CD14-positive monocyte (primary cell): ENCODE measurements around the gene CHRNA3. TPM values are rescaled to one million over a fixed set of nuclear protein-coding genes. Genes with fewer than 3 reads are reported as not detected.
A peak's percentile ranks its signal among the peaks of the same experiment; 100 is the strongest.
"Not testable (repeated sequence)": the region's sequence is repeated elsewhere in the genome, so short reads cannot be mapped to it uniquely, and the experiment has no call there.

Source experiments
- DNase-seq, 3 donors: peaks; one replicate each; pipeline ENCODE4 v3.0.0-alpha.2; 2011 to 2022
- H2AFZ ChIP-seq: 2 replicates; pipeline ENCODE4 v1.6.0; 2012; ENCODE audit warnings: mild to moderate bottlenecking, low read depth, low read length, inconsistent platforms; ENCODE audit not compliant: insufficient read depth, poor library complexity, severe bottlenecking
- H3K27ac ChIP-seq, 2 donors: 1 replicate in 1 of 2; 2 replicates in 1 of 2; pipeline ENCODE4 v1.5.1; 2012 to 2013; ENCODE audit warnings: low read length in 2 of 2, control low read depth in 1 of 2, inconsistent platforms in 1 of 2, low read depth in 1 of 2, mild to moderate bottlenecking in 1 of 2
- H3K27me3 ChIP-seq, 2 donors: one replicate each; pipeline versions ENCODE4 v1.6.0 to v1.6.1; 2011 to 2013; ENCODE audit warnings: low read length in 2 of 2; ENCODE audit not compliant: control insufficient read depth in 2 of 2, insufficient read depth in 2 of 2
- H3K36me3 ChIP-seq, 2 donors: replicated peaks in 1 of 2; 1 replicate in 1 of 2; 2 replicates in 1 of 2; pipeline versions ENCODE4 v1.5.1 to v1.6.1; 2012 to 2013; ENCODE audit warnings: low read length in 2 of 2, control low read depth in 1 of 2, inconsistent platforms in 1 of 2, mild to moderate bottlenecking in 1 of 2; ENCODE audit not compliant: insufficient read depth in 2 of 2, control insufficient read depth in 1 of 2
- H3K4me1 ChIP-seq, 2 donors: 1 replicate in 1 of 2; 2 replicates in 1 of 2; pipeline versions ENCODE4 v1.5.1 to v1.6.1; 2012 to 2013; ENCODE audit warnings: low read length in 2 of 2, control low read depth in 1 of 2, inconsistent platforms in 1 of 2, mild to moderate bottlenecking in 1 of 2, moderate library complexity in 1 of 2; ENCODE audit not compliant: insufficient read depth in 2 of 2, control insufficient read depth in 1 of 2
- H3K4me2 ChIP-seq: replicated peaks from 2 replicates; pipeline ENCODE3; 2012; ENCODE audit warnings: low read length, moderate library complexity, mild to moderate bottlenecking; ENCODE audit not compliant: poor library complexity, severe bottlenecking; ENCODE audit errors: extremely low read depth
- H3K4me3 ChIP-seq, 3 experiments: fragments of 200-600 bp in 1 of 3; sonication (generic) in 1 of 3; replicated peaks in 1 of 3; 1 replicate in 2 of 3; 2 replicates in 1 of 3; pipeline ENCODE4 v1.5.1; 2011 to 2013; ENCODE audit warnings: low read length in 3 of 3, mild to moderate bottlenecking in 3 of 3, control low read depth in 2 of 3, low read depth in 2 of 3, inconsistent platforms in 1 of 3, moderate library complexity in 1 of 3
- H3K79me2 ChIP-seq: 2 replicates; pipeline ENCODE4 v1.6.0; 2012; ENCODE audit warnings: mild to moderate bottlenecking, control low read depth, inconsistent platforms, low read length, moderate library complexity; ENCODE audit not compliant: insufficient read depth
- H3K9ac ChIP-seq: 2 replicates; pipeline ENCODE4 v1.6.0; 2017; ENCODE audit warnings: low read length, mild to moderate bottlenecking; ENCODE audit not compliant: insufficient read depth, poor library complexity, severe bottlenecking
- H3K9me3 ChIP-seq, 2 donors: replicated peaks in 1 of 2; 1 replicate in 1 of 2; 2 replicates in 1 of 2; pipeline versions ENCODE4 v1.5.1 to v1.6.1; 2012 to 2013; ENCODE audit warnings: low read length in 2 of 2, control low read depth in 1 of 2; ENCODE audit not compliant: control insufficient read depth in 1 of 2, insufficient read depth in 1 of 2
- H4K20me1 ChIP-seq: 2 replicates; pipeline ENCODE4 v1.6.0; 2012; ENCODE audit warnings: mild to moderate bottlenecking, low read length, control low read depth, moderate library complexity; ENCODE audit not compliant: insufficient read depth
- H3K27ac Mint-ChIP-seq, 7 donors: one replicate each; pipeline ENCODE4 v1.8.0; 2020; ENCODE audit warnings: mild to moderate bottlenecking in 7 of 7, mixed read lengths in 7 of 7, moderate library complexity in 6 of 7, inconsistent platforms in 2 of 7
- H3K27me3 Mint-ChIP-seq, 3 donors: one replicate each; pipeline ENCODE4 v1.8.0; 2021 to 2022; ENCODE audit warnings: low read depth in 3 of 3, mild to moderate bottlenecking in 3 of 3, mixed read lengths in 3 of 3, moderate library complexity in 3 of 3, inconsistent platforms in 1 of 3
- H3K36me3 Mint-ChIP-seq, 2 donors: one replicate each; pipeline ENCODE4 v1.8.0; 2020; ENCODE audit warnings: mixed read lengths in 2 of 2, inconsistent platforms in 1 of 2, mild to moderate bottlenecking in 1 of 2
- H3K4me1 Mint-ChIP-seq: one replicate; pipeline ENCODE4 v1.8.0; 2020; ENCODE audit warnings: mild to moderate bottlenecking, mixed read lengths
- H3K4me3 Mint-ChIP-seq, 2 donors: one replicate each; pipeline ENCODE4 v1.8.0; 2020; ENCODE audit warnings: mild to moderate bottlenecking in 2 of 2, mixed read lengths in 2 of 2, moderate library complexity in 1 of 2
- H3K9me3 Mint-ChIP-seq, 7 donors: one replicate each; pipeline ENCODE4 v1.8.0; 2020 to 2022; ENCODE audit warnings: mixed read lengths in 7 of 7, mild to moderate bottlenecking in 6 of 7, moderate library complexity in 6 of 7, inconsistent platforms in 2 of 7
- WGBS: methylation state at CpG from one replicate; pipeline ENCODE4 v1.1.5; 2013; ENCODE audit warnings: missing lambda C conversion rate; ENCODE audit not compliant: insufficient coverage; 5-methylcytosine and 5-hydroxymethylcytosine counted together
- intact Hi-C, 2 donors: fragments of 100-400 bp; cut with micrococcal nuclease; formaldehyde crosslinking; loops; one replicate each; pipeline versions ENCODE4 v1.15.0 to v1.15.1; 2023
- polyA plus RNA-seq, 3 donors: library from polyadenylated mRNA; depleted of rRNA in 1 of 3; unstranded in 2 of 3; stranded (reverse) in 1 of 3; fragments of 300-500 nt in 2 of 3; fragments of >200 nt in 1 of 3; fragmentation: Illumina TruSeq in 2 of 3; gene quantifications; 1 replicate in 2 of 3; 2 replicates in 1 of 3; pipeline ENCODE4 v1.2.3, GENCODE V29; 2012 to 2021
- TF ChIP-seq, protein P1 (sequence below): fragments of 200-600 bp; IDR thresholded peaks from one replicate; pipeline ENCODE4 v1.8.0; 2022; ENCODE audit warnings: antibody characterized with exemption, mild to moderate bottlenecking

CHRNA3 gene
- polyA plus RNA-seq, 3 donors: not detected

DNA sequence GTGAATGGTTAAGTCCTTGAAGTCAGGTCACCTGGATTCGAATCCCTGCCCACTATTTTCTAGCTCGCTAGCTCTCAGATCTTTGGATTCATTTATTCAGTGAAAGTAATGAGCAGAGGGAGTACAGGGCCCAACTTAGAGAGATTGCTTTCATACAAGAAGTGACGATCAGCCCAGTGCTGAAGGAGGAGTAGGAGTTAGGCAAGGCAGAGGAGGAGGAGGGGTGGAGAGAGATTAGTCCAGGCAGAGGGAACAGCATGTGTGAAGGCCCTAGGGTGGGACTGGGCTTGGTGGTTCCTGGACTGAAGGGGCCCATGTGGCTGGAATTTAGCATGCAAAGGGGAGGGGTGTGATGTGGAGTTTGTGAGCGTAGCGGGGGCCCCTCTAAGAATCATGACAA is 59.3 kb downstream of the CHRNA3 start:
- Histone ChIP-seq H3K79me2 (no peaks in the 10 kb centered on the region), H3K9ac (no peak overlapping the region), H3K27me3 (peaks cover 18 to 20% of the 10 kb centered on the region in 2 donors), H3K9me3 (no peaks in the 10 kb centered on the region), H3K4me2 (no peak overlapping the region), H2AFZ (no peak overlapping the region), H4K20me1 (no peaks in the 10 kb centered on the region), H3K36me3 (no peaks in the 10 kb centered on the region), H3K27ac (no peak overlapping the region), H3K4me1 (peaks cover 14 to 19% of the 10 kb centered on the region in 2 donors), H3K4me3 (no peak overlapping the region)
- H3K27me3 Mint-ChIP-seq: peaks cover 17 to 38% (median 24%) of the 10 kb centered on the region in 3 donors
- TF ChIP-seq, protein P1, sequence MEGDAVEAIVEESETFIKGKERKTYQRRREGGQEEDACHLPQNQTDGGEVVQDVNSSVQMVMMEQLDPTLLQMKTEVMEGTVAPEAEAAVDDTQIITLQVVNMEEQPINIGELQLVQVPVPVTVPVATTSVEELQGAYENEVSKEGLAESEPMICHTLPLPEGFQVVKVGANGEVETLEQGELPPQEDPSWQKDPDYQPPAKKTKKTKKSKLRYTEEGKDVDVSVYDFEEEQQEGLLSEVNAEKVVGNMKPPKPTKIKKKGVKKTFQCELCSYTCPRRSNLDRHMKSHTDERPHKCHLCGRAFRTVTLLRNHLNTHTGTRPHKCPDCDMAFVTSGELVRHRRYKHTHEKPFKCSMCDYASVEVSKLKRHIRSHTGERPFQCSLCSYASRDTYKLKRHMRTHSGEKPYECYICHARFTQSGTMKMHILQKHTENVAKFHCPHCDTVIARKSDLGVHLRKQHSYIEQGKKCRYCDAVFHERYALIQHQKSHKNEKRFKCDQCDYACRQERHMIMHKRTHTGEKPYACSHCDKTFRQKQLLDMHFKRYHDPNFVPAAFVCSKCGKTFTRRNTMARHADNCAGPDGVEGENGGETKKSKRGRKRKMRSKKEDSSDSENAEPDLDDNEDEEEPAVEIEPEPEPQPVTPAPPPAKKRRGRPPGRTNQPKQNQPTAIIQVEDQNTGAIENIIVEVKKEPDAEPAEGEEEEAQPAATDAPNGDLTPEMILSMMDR: no peak
- peak overlapping the region in 1 of 2 donors; percentile 24 for H3K4me3 Mint-ChIP-seq
- H3K9me3 Mint-ChIP-seq: peaks cover 0 to 2% (median under 1%) of the 10 kb centered on the region in 7 donors
- intact Hi-C loops: no loop called here
- WGBS: 95% methylated on average over 5 of the region's 5 CpGs
- H3K36me3 Mint-ChIP-seq: peaks cover 0 to 2% of the 10 kb centered on the region in 2 donors
- H3K4me1 Mint-ChIP-seq: peaks cover 20% of the 10 kb centered on the region
- no peak overlapping the region for H3K27ac Mint-ChIP-seq
- no peak for DNase-seq

DNA sequence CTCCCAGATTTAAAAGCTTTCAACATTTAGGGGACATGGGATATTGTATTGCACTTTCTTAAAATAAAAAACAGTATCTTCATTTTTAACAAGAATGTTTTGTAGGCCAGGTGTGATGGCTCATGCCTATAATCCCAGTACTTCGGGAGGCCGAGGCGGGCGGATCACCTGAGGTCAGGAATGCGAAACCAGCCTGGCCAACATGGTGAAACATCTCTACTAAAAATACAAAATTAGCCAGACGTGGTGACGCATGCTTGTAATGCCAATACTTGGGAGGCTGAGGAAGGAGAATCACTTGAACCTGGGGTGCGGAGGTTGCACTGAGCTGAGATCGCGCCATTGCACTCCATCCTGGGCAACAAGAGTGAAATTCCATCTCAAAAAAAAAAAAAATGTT is 60.6 kb downstream of the CHRNA3 start:
- peaks cover 10 to 12% of the 10 kb centered on the region in 2 donors for H3K27me3 ChIP-seq
- H3K36me3 ChIP-seq: not testable (repeated sequence)

More for the DNA sequence above, 60.6 kb downstream of the CHRNA3 start:
- H3K4me3 ChIP-seq, H3K4me2 ChIP-seq, intact Hi-C loops, H2AFZ ChIP-seq, H4K20me1 ChIP-seq, DNase-seq, H3K4me3 Mint-ChIP-seq, H3K36me3 Mint-ChIP-seq, H3K27ac ChIP-seq, H3K4me1 Mint-ChIP-seq, H3K79me2 ChIP-seq, H3K4me1 ChIP-seq, H3K27ac Mint-ChIP-seq, H3K9me3 ChIP-seq, H3K9ac ChIP-seq, H3K9me3 Mint-ChIP-seq: not testable (repeated sequence)
- peaks cover 16 to 25% (median 16%) of the 10 kb centered on the region in 3 donors for H3K27me3 Mint-ChIP-seq
- WGBS: 94% methylated on average over 3 of the region's 10 CpGs
